ENCODE measurements around the gene ADAMTS9.

ADAMTS9 gene

GRCh38 chr3:64518496-64518895 is 169.3 kb downstream of the ADAMTS9 start:
- no peak overlapping the region for H3K27ac ChIP-seq (replicated peaks; ENCODE audit: low read length)
- peaks cover 0 to 12% of the 10 kb centered on the region in 2 donors for H3K36me3 ChIP-seq (replicated peaks in 1 of 2; ENCODE audit: control insufficient read depth in 2 of 2, insufficient read depth in 2 of 2, low read length in 2 of 2)
- H2AK5ac ChIP-seq (ENCODE audit: low read depth, low read length): no peak overlapping the region
- no peak overlapping the region for H2AFZ ChIP-seq (ENCODE audit: low read length)
- H3K4me1 ChIP-seq (ENCODE audit: control insufficient read depth in 2 of 2, insufficient read depth in 1 of 2, low read depth in 1 of 2, low read length in 2 of 2): no peaks in the 10 kb centered on the region
- H3K4ac ChIP-seq (ENCODE audit: low read length): no peak overlapping the region
- H3K27me3 ChIP-seq (ENCODE audit: control insufficient read depth in 3 of 3, insufficient read depth in 3 of 3, low read depth in 1 of 3, low read length in 3 of 3): no peaks in the 10 kb centered on the region
- no peak overlapping the region for H3K14ac ChIP-seq (ENCODE audit: low read length)
- no peak overlapping the region for H4K91ac ChIP-seq (ENCODE audit: low read depth, low read length, poor library complexity)
- H2BK15ac ChIP-seq (ENCODE audit: low read length): no peak overlapping the region
- no peak overlapping the region for H4K8ac ChIP-seq (ENCODE audit: low read depth, low read length)
- no CpG with 5 or more reads among the region's 6 CpGs for WGBS, 2 donors (ENCODE audit: extremely low coverage in 2 of 2, insufficient read length in 2 of 2, insufficient replicate concordance in 1 of 2)
- H2BK12ac ChIP-seq (ENCODE audit: low read length): no peak overlapping the region
- H2BK5ac ChIP-seq (ENCODE audit: low read length): no peak overlapping the region
- H3K79me1 ChIP-seq (ENCODE audit: low read depth, low read length): no peaks in the 10 kb centered on the region
- no peak overlapping the region for H3K23ac ChIP-seq (ENCODE audit: low read depth, low read length, poor library complexity)
- no peak overlapping the region for H3K9ac ChIP-seq (ENCODE audit: low read depth, low read length, poor library complexity)
- no peak overlapping the region for H3K4me2 ChIP-seq (ENCODE audit: insufficient read depth, low read length, poor library complexity, severe bottlenecking)
- H3K18ac ChIP-seq (ENCODE audit: low read length): no peak overlapping the region
- H3K4me3 ChIP-seq (ENCODE audit: low read length in 2 of 2): no peak overlapping the region
- H2BK120ac ChIP-seq (ENCODE audit: low read depth, low read length): no peak overlapping the region
- DNase-seq (ENCODE audit: low spot score): no peak
- peaks cover 8 to 11% of the 10 kb centered on the region in 2 donors for H3K9me3 ChIP-seq (replicated peaks in 1 of 2; ENCODE audit: control insufficient read depth in 2 of 2, insufficient read depth in 1 of 2, low read depth in 1 of 2, low read length in 2 of 2)

GRCh38 chr3:64514889-64515288 is 172.9 kb downstream of the ADAMTS9 start:
- Histone ChIP-seq H3K79me1 (ENCODE audit: low read depth, low read length) (no peaks in the 10 kb centered on the region), H4K91ac (ENCODE audit: low read depth, low read length, poor library complexity) (no peak overlapping the region), H3K27ac (replicated peaks; ENCODE audit: low read length) (no peak overlapping the region), H4K8ac (ENCODE audit: low read depth, low read length) (no peak overlapping the region), H3K4me1 (ENCODE audit: control insufficient read depth in 2 of 2, insufficient read depth in 1 of 2, low read depth in 1 of 2, low read length in 2 of 2) (no peaks in the 10 kb centered on the region), H2BK12ac (ENCODE audit: low read length) (no peak overlapping the region), H3K27me3 (ENCODE audit: control insufficient read depth in 3 of 3, insufficient read depth in 3 of 3, low read depth in 1 of 3, low read length in 3 of 3) (no peaks in the 10 kb centered on the region), H2BK5ac (ENCODE audit: low read length) (no peak overlapping the region), H3K4me2 (ENCODE audit: insufficient read depth, low read length, poor library complexity, severe bottlenecking) (no peak overlapping the region), H2BK120ac (ENCODE audit: low read depth, low read length) (no peak overlapping the region), H2AFZ (ENCODE audit: low read length) (no peak overlapping the region), H2BK15ac (ENCODE audit: low read length) (no peak overlapping the region), H3K23ac (ENCODE audit: low read depth, low read length, poor library complexity) (no peak overlapping the region), H3K36me3 (replicated peaks in 1 of 2; ENCODE audit: control insufficient read depth in 2 of 2, insufficient read depth in 2 of 2, low read length in 2 of 2) (peaks cover 0 to 9% of the 10 kb centered on the region in 2 donors), H3K14ac (ENCODE audit: low read length) (no peak overlapping the region), H3K4me3 (ENCODE audit: low read length in 2 of 2) (no peak overlapping the region), H3K9ac (ENCODE audit: low read depth, low read length, poor library complexity) (no peak overlapping the region), H3K4ac (ENCODE audit: low read length) (no peak overlapping the region), H3K18ac (ENCODE audit: low read length) (no peak overlapping the region), H3K9me3 (replicated peaks in 1 of 2; ENCODE audit: control insufficient read depth in 2 of 2, insufficient read depth in 1 of 2, low read depth in 1 of 2, low read length in 2 of 2) (peaks cover 0 to 5% of the 10 kb centered on the region in 2 donors), H2AK5ac (ENCODE audit: low read depth, low read length) (no peak overlapping the region)
- no CpG with 5 or more reads among the region's 3 CpGs for WGBS, 2 donors (ENCODE audit: extremely low coverage in 2 of 2, insufficient read length in 2 of 2, insufficient replicate concordance in 1 of 2)
- no peak for DNase-seq (ENCODE audit: low spot score)

- no peak for DNase-seq (ENCODE audit: low spot score)
- Histone ChIP-seq H2AFZ (ENCODE audit: low read length) (no peak overlapping the region), H2BK120ac (ENCODE audit: low read depth, low read length) (no peak overlapping the region), H2AK5ac (ENCODE audit: low read depth, low read length) (no peak overlapping the region), H4K8ac (ENCODE audit: low read depth, low read length) (no peak overlapping the region), H3K27me3 (ENCODE audit: control insufficient read depth in 3 of 3, insufficient read depth in 3 of 3, low read depth in 1 of 3, low read length in 3 of 3) (peaks cover 0 to 4% (median 0%) of the 10 kb centered on the region in 3 experiments), H2BK5ac (ENCODE audit: low read length) (no peak overlapping the region), H4K91ac (ENCODE audit: low read depth, low read length, poor library complexity) (no peak overlapping the region), H3K27ac (replicated peaks; ENCODE audit: low read length) (no peak overlapping the region), H3K18ac (ENCODE audit: low read length) (no peak overlapping the region), H2BK15ac (ENCODE audit: low read length) (no peak overlapping the region), H2BK12ac (ENCODE audit: low read length) (no peak overlapping the region), H3K4me3 (ENCODE audit: low read length in 2 of 2) (no peak overlapping the region), H3K4me2 (ENCODE audit: insufficient read depth, low read length, poor library complexity, severe bottlenecking) (no peak overlapping the region), H3K4ac (ENCODE audit: low read length) (no peak overlapping the region), H3K23ac (ENCODE audit: low read depth, low read length, poor library complexity) (no peak overlapping the region), H3K4me1 (ENCODE audit: control insufficient read depth in 2 of 2, insufficient read depth in 1 of 2, low read depth in 1 of 2, low read length in 2 of 2) (no peaks in the 10 kb centered on the region), H3K9ac (ENCODE audit: low read depth, low read length, poor library complexity) (no peak overlapping the region), H3K79me1 (ENCODE audit: low read depth, low read length) (no peaks in the 10 kb centered on the region), H3K9me3 (replicated peaks in 1 of 2; ENCODE audit: control insufficient read depth in 2 of 2, insufficient read depth in 1 of 2, low read depth in 1 of 2, low read length in 2 of 2) (no peaks in the 10 kb centered on the region), H3K36me3 (replicated peaks in 1 of 2; ENCODE audit: control insufficient read depth in 2 of 2, insufficient read depth in 2 of 2, low read length in 2 of 2) (no peaks in the 10 kb centered on the region), H3K14ac (ENCODE audit: low read length) (no peak overlapping the region)
- WGBS, 2 donors (ENCODE audit: extremely low coverage in 2 of 2, insufficient read length in 2 of 2, insufficient replicate concordance in 1 of 2): no CpG with 5 or more reads among the region's 5 CpGs
Measured at GRCh38 chr3:64509206-64509605, 178.6 kb downstream of the ADAMTS9 start.

GRCh38 chr3:64508140-64508539 is 179.7 kb downstream of the ADAMTS9 start:
- Histone ChIP-seq H2BK5ac (ENCODE audit: low read length) (no peak overlapping the region), H2BK12ac (ENCODE audit: low read length) (no peak overlapping the region), H3K23ac (ENCODE audit: low read depth, low read length, poor library complexity) (no peak overlapping the region), H3K4me2 (ENCODE audit: insufficient read depth, low read length, poor library complexity, severe bottlenecking) (no peak overlapping the region), H3K36me3 (replicated peaks in 1 of 2; ENCODE audit: control insufficient read depth in 2 of 2, insufficient read depth in 2 of 2, low read length in 2 of 2) (no peaks in the 10 kb centered on the region), H3K27ac (replicated peaks; ENCODE audit: low read length) (no peak overlapping the region), H3K79me1 (ENCODE audit: low read depth, low read length) (no peaks in the 10 kb centered on the region), H3K4ac (ENCODE audit: low read length) (no peak overlapping the region), H2AK5ac (ENCODE audit: low read depth, low read length) (no peak overlapping the region), H3K4me1 (ENCODE audit: control insufficient read depth in 2 of 2, insufficient read depth in 1 of 2, low read depth in 1 of 2, low read length in 2 of 2) (no peaks in the 10 kb centered on the region), H3K9ac (ENCODE audit: low read depth, low read length, poor library complexity) (no peak overlapping the region), H3K4me3 (ENCODE audit: low read length in 2 of 2) (no peak overlapping the region), H3K27me3 (ENCODE audit: control insufficient read depth in 3 of 3, insufficient read depth in 3 of 3, low read depth in 1 of 3, low read length in 3 of 3) (peaks cover 0 to 8% (median 0%) of the 10 kb centered on the region in 3 experiments), H3K9me3 (replicated peaks in 1 of 2; ENCODE audit: control insufficient read depth in 2 of 2, insufficient read depth in 1 of 2, low read depth in 1 of 2, low read length in 2 of 2) (no peaks in the 10 kb centered on the region), H2AFZ (ENCODE audit: low read length) (no peak overlapping the region), H4K91ac (ENCODE audit: low read depth, low read length, poor library complexity) (no peak overlapping the region), H2BK120ac (ENCODE audit: low read depth, low read length) (no peak overlapping the region), H3K18ac (ENCODE audit: low read length) (no peak overlapping the region), H3K14ac (ENCODE audit: low read length) (no peak overlapping the region), H2BK15ac (ENCODE audit: low read length) (no peak overlapping the region), H4K8ac (ENCODE audit: low read depth, low read length) (no peak overlapping the region)
- no CpG with 5 or more reads among the region's 1 CpG for WGBS, 2 donors (ENCODE audit: extremely low coverage in 2 of 2, insufficient read length in 2 of 2, insufficient replicate concordance in 1 of 2)
- DNase-seq (ENCODE audit: low spot score): no peak

Data from neuronal stem cell (in vitro differentiated cells).